Superior temporal gyrus (tissue), 1 donor: ENCODE measurements around the gene DIPK1A.

Experiments
- DNase-seq: peaks from one replicate; pipeline ENCODE4 v3.0.0-alpha.2; 2016; ENCODE audit errors: extremely low spot score

The DIPK1A gene

GRCh38 chr1:92842082-92843045 is 118.9 kb downstream of the DIPK1A start:
- DNase-seq: no peak

- peak; percentile 13 for DNase-seq
Measured at GRCh38 chr1:92840600-92840999, 120.7 kb downstream of the DIPK1A start.

DNA sequence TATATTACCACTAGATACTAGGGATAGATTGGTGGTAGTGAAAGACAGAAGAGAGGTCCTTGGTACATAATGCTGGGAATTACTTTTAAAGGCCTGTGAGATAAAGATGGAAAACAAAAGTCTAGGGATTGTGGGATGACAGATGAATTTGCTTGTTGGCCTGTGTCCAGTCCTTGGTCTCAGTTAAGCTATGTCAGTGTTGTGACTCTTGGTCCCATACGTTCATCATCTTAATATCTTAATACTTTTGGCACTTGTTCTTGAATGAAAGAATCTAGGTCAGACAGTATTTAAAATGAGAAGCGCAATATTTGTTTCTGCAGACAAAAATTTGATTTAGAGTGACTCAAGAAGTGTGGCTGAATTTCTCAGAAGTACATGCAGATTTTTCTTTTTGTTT is 121.8 kb downstream of the DIPK1A start:
- DNase-seq: peak; percentile 35

GRCh38 chr1:92838519-92838918 is 122.7 kb downstream of the DIPK1A start:
- DNase-seq: no peak

DNA sequence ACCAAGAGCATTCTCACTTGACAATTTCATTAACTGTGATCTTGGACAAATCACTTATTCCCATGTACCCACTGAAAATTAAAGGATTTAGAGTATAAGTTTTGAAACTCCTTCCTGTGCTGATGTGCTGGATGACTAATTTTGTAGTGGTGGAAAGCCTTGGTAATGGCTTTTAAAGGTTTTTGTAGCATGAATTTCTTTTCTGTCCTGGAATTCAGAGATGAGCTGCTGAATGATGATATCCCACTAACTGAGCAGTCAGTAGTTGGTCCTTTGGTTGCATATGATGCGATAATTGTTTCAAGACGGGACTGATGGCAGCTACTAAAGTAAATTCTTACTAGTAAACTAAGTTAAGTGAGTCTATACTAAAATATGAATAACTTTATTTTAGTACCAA is 124.2 kb downstream of the DIPK1A start:
- no peak for DNase-seq

DNA sequence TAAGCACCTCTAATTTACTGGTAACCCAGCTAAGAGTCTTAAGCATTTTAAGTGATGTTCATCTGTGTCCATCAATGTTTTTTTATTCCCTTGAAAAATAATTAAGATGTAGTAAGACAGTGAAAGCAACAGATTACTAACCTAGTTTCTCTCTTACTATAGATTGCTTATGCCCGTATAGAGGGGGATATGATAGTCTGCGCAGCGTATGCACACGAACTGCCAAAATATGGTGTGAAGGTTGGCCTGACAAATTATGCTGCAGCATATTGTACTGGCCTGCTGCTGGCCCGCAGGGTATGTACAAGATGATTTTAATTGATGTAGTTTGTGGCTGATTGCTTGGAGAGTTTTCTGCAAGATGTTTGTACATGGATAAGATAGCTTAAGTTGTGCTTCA is 126.6 kb downstream of the DIPK1A start:
- DNase-seq: no peak

- no peak for DNase-seq
Measured at GRCh38 chr1:92833840-92834239, 127.4 kb downstream of the DIPK1A start.

DNA sequence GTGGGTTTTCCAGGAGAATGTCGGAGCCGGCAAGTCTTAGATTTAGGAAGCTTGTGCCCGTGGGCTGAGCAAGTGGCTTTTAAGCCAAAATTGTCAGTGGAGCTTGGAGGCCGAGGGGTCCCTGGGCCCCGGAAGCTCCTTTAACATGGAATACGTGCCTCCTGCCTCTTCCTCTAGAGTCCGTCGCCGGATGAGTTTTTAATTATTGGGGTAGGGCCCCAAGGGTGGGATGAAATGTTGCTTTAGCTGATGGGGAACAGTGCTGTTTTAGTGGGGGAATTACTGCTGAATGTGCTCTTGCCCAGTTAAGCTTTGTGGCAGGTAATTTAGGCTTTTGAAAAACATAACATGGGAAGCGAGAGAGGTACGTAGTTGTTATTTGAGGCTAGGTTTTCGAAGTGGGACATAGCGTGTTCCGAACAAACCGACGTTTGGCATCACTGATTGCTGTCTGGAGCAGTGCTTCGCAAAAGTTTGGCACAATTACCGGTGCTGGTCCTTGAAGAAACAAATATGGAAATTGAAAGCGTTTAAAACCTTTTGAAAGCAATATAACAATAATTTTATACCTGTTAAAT is 128.6 kb downstream of the DIPK1A start:
- DNase-seq: no peak

DNA sequence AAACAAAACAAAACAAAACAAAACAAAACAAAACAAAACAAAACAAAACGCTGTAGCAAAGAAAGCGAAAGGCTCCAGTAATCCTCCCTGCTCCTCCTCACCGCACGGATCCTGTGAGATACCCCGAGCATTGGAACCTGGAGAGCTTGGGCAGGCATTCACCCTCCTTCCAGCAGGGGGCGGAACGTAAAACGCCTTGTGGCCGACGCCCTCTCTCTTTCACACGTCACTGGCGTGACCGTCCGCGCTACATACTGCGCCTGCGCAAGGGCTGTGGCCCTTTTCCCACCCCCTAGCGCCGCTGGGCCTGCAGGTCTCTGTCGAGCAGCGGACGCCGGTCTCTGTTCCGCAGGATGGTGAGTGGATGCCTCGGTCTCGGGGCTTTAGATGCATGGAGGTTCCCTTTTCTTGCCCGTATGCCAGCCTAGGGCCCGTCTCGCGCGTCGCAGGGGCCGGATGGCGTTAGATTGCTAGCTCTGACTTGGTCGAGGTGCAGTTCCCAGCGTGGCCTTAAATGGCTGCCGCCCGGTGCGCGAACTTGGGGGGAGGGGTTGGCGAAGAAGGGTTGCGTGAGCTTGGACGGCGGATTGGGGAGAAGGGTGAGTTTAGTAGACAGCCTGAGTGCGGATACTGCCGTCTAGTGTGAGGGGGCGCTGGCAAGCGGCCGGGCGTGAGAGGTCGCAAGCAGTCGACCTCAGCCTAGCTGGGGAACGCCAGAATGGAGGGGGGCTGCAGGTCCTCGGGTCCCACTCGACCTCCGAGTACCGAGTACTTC is 129.3 kb downstream of the DIPK1A start, which contains the start of gene RPL5:
Gene RPL5, plus strand, starts transcription at position 279 of the 775 bp plus-strand sequence. Its CDS starts 75 bp downstream, at position 354.
- peak; percentile 99 for DNase-seq

GRCh38 chr1:92831368-92831761 is 129.9 kb downstream of the DIPK1A start:
- no peak for DNase-seq

GRCh38 chr1:92826792-92827191 is 134.5 kb downstream of the DIPK1A start:
- no peak for DNase-seq

GRCh38 chr1:92822879-92823278 is 138.4 kb downstream of the DIPK1A start:
- no peak for DNase-seq

DNA sequence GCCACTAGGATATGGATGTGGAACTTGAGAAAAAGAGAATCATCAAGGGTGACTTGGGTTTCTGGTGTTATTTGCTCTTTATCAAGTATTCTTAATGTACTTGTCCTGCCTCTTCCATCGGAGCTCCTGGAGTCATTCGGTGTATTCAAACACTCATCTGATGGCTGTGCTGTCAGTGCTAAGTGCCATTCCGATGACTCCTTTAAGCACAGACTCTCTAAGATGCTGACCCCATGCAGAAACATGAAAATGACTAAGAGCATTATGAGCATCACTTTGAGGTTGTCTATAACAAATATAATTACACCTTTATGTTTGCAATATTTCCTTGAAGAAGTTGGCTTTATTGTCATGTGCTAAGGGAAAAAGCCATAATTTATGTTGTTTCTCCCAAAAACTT is 140.7 kb downstream of the DIPK1A start:
- DNase-seq: no peak

DNA sequence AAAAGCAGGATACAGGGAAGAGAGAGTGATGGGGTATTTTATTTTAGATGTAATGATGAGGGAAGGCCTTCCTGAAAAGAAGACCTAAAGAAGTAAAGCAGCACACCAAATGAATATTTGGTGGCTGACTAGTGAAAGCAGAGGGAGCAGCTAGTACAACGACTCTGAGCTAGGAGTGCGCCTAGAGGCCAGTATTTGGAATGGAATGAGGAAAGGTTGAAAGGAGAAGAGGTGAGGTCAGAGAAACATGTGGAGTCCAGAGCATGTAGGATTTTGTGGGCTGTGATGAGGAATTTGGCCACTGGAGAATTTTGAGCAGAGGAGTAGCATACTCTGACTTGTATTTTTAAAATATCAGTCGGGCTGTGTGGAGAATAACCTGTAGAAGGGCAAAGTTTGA is 141.2 kb downstream of the DIPK1A start:
- no peak for DNase-seq

DNA sequence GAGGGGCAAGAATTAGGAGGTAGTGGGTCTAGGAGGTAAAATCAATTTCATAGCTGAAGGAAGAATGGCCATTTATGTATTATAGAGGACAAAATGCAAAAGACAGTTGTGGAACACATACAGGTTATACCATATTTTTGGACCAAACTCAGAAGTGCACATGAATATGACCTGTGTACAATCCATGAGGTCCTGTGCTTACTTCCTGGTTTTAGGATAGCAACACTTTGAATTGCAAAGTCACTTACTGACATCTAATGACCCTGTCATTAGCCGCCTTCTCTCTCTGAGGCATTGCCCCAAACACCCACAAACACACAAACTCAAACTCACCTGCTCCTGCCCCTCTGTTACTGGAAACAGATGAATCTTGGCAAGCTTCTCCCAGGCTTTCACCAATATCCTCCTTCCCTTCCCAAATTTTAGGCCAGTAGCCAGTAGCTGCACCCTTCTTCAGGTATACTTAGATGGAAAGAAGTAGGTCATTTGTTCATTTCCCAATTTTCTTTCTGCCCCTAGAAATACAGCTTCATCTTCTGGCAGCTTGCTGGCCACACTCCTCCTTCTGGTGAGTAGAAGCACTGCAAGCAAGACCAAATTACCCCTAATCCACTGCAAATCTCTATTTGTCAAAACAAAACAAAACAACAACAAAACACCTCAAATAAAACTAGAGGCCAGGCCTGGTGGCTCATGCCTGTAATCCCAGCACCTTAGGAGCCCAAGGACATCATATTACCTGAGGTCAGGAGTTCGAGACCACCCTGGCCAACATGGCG is 143.1 kb downstream of the DIPK1A start:
- DNase-seq: no peak

DNA sequence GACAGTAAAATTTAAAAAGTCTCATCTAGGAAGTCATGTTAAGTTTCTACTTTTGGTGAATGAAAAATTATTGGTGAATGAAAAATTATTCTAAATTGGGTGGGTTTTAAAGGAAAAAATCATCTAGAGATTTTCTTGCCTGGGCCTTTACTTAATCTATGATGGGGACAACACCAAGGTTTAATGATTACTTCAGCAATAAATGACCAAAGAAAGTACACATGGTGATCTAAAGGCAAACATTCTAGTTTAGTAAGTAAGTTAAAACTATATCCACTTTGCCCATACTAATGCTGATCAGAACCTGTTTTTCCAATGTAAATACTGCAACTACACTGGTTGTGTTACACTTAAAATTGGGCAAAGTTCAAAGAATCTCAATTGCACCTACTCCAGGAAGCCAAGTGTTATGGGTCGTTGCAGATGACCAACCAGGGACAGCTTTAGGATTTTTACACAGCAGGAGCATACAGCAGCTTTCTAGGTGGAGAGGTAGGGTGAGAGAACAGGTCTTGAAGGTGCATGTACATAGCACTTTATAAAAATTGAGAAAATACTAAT is 144.0 kb downstream of the DIPK1A start:
- DNase-seq: no peak

DNA sequence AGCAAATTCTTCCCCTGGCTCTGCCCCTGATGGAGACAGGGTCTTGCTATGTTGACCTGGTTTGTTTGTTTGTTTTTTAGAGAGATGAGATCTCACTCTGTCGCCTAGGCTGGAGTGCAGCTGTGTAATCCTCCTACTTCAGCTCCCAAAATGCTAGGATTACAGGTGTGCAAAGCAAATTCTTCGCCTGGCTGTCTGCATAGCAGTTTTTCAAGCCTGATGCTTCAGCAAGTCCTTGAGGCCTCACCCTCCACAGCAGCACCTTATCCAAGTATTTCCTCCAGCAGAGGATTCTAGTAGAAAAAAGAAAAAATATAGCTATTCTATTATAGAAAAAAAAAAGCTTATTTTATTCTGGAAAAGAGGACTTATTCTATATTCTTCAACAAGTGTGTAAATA is 144.5 kb downstream of the DIPK1A start:
- no peak for DNase-seq

GRCh38 chr1:92808381-92808780 is 152.9 kb downstream of the DIPK1A start:
- DNase-seq: no peak

DNA sequence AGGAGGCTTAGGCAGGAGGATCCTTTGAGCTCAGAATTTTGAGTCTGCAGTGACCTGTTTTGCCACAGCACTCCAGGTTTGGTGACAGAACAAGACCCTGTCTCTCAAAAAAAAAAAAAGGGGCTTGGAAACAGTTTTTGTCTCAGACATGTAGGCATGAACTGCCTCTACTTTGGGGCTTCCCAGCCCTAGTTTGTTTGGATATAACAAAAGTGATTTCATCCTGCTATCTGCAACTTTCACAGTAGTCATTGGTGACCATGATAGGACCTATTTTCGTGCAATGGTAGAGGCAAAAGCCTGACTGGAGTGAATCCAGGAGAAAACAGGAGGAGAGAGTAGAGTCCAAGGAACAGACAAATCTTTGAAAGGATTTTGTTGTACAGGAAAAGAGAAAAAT is 156.0 kb downstream of the DIPK1A start:
- DNase-seq: no peak

GRCh38 chr1:92804721-92805201 is 156.5 kb downstream of the DIPK1A start:
- peak; percentile 86 for DNase-seq
